Chondrocyte (in vitro differentiated cells): Measurements from ENCODE around the gene RFX4. TPM values are rescaled to one million over a fixed set of nuclear protein-coding genes. Genes with fewer than 3 reads are reported as not detected.

Source experiments
- DNase-seq: peaks from one replicate; pipeline ENCODE4 v3.0.0; 2021; ENCODE audit warnings: mixed read lengths, low spot score
- H3K27ac Mint-ChIP-seq: one replicate; pipeline ENCODE4 v1.8.0; 2021; ENCODE audit warnings: mild to moderate bottlenecking, moderate library complexity, mixed read lengths; ENCODE audit not compliant: unreplicated experiment
- H3K27me3 Mint-ChIP-seq: 2 replicates; pipeline ENCODE4 v1.8.0; 2021; ENCODE audit warnings: low read depth, mixed read lengths
- H3K36me3 Mint-ChIP-seq: 2 replicates; pipeline ENCODE4 v1.8.0; 2021; ENCODE audit warnings: low read depth, mixed read lengths
- H3K4me1 Mint-ChIP-seq: 2 replicates; pipeline ENCODE4 v1.8.0; 2021; ENCODE audit warnings: low read depth, mild to moderate bottlenecking, mixed read lengths
- H3K4me3 Mint-ChIP-seq: one replicate; pipeline ENCODE4 v1.8.0; 2021; ENCODE audit warnings: mild to moderate bottlenecking, moderate library complexity, mixed read lengths; ENCODE audit not compliant: unreplicated experiment
- H3K9me3 Mint-ChIP-seq: 2 replicates; pipeline ENCODE4 v1.8.0; 2021; ENCODE audit warnings: low read depth, mixed read lengths
- CTCF ChIP-seq: fragments of 200-600 bp; sonication (generic); IDR thresholded peaks from 2 replicates; pipeline ENCODE4 v1.5.0; 2021; ENCODE audit warnings: antibody characterized with exemption, mild to moderate bottlenecking, moderate library complexity
- total RNA-seq: library from RNA; stranded (reverse); gene quantifications from 3 replicates; pipeline ENCODE4 v1.2.1, GENCODE V29; 2021

Gene RFX4
- total RNA-seq, 1 donor from 2014 or later: not detected

DNA sequence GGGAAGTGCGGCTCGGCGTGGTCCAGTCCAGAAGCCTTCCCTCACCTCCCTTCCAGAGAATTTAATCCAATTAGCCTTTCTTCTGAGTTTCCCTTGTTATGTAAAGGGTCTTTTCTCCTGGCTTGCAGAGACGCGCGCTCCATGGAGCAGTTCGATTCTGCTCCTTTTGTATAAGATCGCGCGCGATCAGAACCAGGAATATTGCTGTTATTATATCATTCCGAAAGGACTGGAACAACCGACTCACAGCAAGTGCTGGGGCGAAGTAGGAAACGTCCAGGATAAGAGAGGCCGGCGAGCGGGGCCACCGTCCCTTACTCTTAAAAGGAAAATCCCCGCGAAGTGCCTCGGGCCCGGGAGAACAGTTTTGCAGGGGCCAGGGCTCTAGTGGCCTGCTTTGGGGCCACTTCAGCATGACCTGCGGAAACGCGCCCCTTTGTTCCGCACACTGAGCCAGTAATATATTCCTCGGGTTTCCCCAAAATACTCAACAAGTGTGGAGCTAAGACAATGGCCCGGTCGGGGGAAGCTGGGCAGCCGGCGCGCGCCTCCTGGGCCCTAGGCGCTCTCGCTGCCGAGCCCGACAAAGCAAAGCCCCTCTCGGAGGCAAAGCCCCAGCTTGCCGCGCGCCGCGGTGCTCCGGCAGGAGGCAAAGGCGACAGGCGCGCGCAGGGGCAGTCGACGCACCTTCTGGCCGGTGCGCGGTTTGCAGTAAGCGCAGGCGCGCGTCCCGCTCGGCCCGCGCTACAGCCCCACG, 2.9 kb downstream of the RFX4 start:
- no peak for TF ChIP-seq CTCF
- no peak for DNase-seq
- Mint-ChIP-seq H3K27ac (no peak overlapping the region), H3K4me1 (peaks cover 47% of the 10 kb centered on the region), H3K9me3 (no peaks in the 10 kb centered on the region), H3K36me3 (no peaks in the 10 kb centered on the region), H3K4me3 (peak overlapping the region; percentile 61), H3K27me3 (peaks cover 85% of the 10 kb centered on the region)

GRCh38 chr12:106586278-106586802, 3.5 kb downstream of the RFX4 start:
- H3K27me3 Mint-ChIP-seq: peaks cover 80% of the 10 kb centered on the region
- no peak overlapping the region for H3K27ac Mint-ChIP-seq
- peak overlapping the region; percentile 61 for H3K4me3 Mint-ChIP-seq

DNA sequence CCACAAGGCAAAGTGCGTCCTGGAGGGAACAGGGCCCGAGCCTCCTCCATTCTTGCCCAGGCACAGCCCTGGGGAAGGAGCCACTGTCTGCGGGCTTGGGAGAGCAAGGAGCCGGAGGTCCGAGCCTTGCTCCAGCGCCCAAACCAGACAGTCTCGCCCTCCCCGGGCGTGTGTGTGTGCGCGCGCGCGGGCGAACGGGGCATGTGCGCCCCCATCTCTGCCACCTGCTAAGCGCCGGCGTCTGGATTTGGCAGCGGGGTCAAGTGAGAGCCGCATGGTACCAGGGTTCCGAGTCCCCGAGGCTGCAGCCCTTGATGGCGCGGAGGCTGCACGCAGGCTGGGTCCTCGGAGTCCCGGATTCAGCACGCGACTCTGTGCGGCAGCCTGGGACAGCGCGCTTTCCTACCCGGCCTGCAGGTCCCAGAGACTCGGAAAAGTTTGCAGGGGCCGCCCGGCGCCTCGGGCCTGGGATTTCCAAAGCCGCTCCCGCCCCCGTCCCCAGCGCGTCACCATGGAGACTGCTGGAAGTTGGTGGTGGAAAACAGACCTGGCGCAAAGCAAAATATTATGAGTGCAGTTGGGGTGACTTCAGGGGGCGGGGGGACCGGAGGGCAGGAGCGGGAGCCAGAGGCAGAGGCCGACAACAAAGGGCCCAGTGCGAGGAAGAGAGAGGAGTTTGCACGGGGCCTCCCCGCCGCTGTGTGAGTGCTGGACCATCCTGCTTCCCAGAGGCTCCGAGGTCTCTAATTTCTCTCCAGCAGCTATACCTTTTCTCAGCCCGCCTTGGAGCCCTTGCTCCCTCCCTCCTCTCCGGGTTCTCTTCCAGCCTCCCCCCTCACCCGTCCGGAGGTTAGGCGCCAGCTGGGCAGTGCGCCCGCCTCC, 4.2 kb downstream of the RFX4 start:
- Mint-ChIP-seq H3K27ac (no peak overlapping the region), H3K4me1 (peaks cover 44% of the 10 kb centered on the region), H3K36me3 (no peaks in the 10 kb centered on the region), H3K27me3 (peaks cover 76% of the 10 kb centered on the region), H3K4me3 (peak overlapping the region; percentile 61), H3K9me3 (no peaks in the 10 kb centered on the region)
- DNase-seq: no peak
- no peak for TF ChIP-seq CTCF

More at GRCh38 chr12:106586278-106586802, 3.5 kb downstream of the RFX4 start:
- Mint-ChIP-seq H3K36me3 (no peaks in the 10 kb centered on the region), H3K4me1 (peaks cover 47% of the 10 kb centered on the region), H3K9me3 (no peaks in the 10 kb centered on the region)
- no peak for TF ChIP-seq CTCF
- no peak for DNase-seq

GRCh38 chr12:106588771-106589170, 6.0 kb downstream of the RFX4 start:
- Mint-ChIP-seq H3K36me3 (no peaks in the 10 kb centered on the region), H3K4me3 (no peak overlapping the region), H3K4me1 (peaks cover 32% of the 10 kb centered on the region), H3K27me3 (peaks cover 73% of the 10 kb centered on the region), H3K9me3 (no peaks in the 10 kb centered on the region), H3K27ac (no peak overlapping the region)
- no peak for TF ChIP-seq CTCF
- DNase-seq: no peak

- no peaks in the 10 kb centered on the region for H3K9me3 Mint-ChIP-seq
- H3K4me1 Mint-ChIP-seq: peaks cover 15% of the 10 kb centered on the region
- H3K4me3 Mint-ChIP-seq: no peak overlapping the region
- peaks cover 67% of the 10 kb centered on the region for H3K27me3 Mint-ChIP-seq
- no peaks in the 10 kb centered on the region for H3K36me3 Mint-ChIP-seq
- TF ChIP-seq CTCF: no peak
- DNase-seq: no peak
- H3K27ac Mint-ChIP-seq: no peak overlapping the region
These were observed 7.8 kb downstream of the RFX4 start for GRCh38 chr12:106590601-106591000.
